Purkinje cell (primary cell): ENCODE measurements around the gene ZNF318. TPM values are rescaled to one million over a fixed set of nuclear protein-coding genes. Genes with fewer than 3 reads are reported as not detected.

Experiments used
- polyA plus RNA-seq: library from polyadenylated mRNA; unstranded; fragments of >200 nt; fragmentation: Nextera tagmentation; gene quantifications from 2 replicates; pipeline ENCODE4 v1.2.1, GENCODE V29; 2014

ZNF318 gene, protein sequence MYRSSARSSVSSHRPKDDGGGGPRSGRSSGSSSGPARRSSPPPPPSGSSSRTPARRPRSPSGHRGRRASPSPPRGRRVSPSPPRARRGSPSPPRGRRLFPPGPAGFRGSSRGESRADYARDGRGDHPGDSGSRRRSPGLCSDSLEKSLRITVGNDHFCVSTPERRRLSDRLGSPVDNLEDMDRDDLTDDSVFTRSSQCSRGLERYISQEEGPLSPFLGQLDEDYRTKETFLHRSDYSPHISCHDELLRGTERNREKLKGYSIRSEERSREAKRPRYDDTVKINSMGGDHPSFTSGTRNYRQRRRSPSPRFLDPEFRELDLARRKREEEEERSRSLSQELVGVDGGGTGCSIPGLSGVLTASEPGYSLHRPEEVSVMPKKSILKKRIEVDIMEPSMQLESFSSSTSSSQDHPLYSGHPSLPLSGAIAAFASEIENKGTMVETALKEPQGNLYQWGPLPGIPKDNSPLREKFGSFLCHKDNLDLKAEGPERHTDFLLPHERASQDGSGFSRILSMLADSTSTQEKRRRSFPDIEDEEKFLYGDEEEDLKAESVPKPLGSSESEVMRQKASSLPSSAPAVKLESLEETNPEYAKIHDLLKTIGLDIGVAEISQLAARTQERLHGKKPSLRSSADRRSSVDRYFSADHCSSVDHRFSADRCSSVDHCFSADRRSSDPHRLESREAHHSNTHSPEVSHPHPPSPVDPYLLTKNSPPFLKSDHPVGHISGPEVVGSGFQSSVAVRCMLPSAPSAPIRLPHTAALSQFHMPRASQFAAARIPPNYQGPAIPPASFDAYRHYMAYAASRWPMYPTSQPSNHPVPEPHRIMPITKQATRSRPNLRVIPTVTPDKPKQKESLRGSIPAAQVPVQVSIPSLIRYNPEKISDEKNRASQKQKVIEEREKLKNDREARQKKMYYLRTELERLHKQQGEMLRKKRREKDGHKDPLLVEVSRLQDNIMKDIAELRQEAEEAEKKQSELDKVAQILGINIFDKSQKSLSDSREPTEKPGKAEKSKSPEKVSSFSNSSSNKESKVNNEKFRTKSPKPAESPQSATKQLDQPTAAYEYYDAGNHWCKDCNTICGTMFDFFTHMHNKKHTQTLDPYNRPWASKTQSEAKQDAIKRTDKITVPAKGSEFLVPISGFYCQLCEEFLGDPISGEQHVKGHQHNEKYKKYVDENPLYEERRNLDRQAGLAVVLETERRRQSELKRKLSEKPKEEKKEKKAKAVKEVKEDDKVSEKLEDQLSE (N-terminal part only)
- polyA plus RNA-seq = 7.5 and 12.4 TPM in 2 replicates

DNA sequence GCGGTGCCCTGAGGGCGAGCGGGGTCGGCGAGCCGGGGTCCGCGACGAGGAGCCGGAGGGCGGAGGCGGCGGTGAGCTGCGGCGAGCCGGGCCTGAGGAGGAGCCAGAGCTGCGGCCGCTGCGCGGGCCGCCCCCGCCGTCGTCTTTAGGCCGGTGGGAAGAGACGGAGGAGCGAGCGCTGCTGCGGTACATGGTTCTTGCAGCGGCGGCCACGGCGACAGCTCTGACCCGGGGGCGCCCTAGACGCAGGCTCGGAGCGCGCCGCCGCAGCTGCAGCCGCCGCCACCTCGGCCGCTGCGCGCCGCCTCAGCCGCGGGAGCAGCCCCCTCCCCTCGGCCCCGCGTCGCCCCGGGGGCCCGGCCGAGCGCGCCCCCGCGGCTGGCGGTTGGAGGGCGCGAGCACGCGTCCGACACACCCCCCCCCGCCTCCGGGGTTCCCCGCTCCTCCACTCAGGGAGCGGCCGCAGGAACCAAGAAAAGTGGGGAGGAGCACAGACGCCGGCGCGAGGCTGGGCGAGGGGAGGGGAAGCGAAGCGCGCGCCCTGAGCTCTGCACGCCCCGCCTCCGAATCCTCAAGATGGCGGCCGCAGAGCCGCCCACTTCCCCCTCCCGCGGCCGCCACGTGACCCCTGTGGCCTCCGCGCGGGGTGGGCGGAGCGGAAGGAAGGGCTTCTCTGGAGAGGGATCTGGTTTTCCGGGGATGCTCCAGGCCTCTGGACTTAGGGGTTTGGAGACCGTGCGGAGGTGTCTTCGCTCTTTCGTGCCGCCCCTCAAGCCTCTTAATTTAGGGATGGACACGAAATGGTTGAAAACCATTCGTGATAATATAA, at the start of gene ZNF318:
Gene ZNF318 (minus strand): TSS at position 474 of the 829 bp plus-strand sequence. CDS start 282 bp downstream, at position 192.

DNA sequence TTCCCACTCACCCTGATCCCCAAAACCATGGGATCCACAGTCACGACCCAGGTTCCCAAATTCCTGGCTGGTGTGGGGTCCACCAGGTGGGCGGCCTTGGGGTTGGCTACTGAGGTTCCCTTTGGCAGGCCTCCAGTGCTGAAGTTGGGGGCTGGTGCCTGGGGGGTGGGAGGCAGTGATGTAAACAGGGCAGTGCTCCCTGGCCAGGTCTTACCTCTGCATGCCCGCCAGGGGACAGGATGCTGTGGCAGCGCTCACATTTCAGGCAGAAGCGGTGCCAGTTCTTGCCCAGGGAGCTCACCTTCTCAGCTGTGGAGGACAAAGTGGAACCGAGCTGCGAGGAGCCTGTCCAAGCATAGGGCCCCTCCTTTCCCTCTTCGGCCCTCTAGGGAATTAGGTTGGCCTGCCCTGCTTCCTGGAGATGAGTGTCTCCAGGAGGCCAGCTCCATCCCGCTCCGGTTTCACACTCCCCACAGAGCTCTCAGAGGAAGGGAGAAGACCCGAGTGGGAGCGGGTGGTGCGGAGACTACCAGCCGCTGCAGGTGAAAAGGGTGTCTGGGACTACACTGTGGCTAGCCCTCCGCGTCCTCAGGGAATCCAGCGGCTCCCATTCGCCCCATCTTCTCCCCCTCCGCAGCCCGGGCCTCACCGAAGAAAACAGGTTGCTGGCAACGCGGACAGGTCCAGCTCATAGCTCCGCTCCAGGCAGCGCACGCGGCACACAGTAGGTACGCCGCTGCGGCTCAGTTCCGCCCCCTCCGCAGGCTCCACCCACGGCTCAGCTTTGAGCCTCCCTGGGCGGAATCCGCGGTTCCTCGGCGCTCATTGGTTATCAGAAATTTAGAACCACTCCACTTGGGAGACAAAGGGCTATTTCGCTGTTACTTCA, 61.1 kb downstream of the ZNF318 start, which contains the start of gene CRIP3:
Gene CRIP3 (minus strand): TSS at position 726 of the 889 bp plus-strand sequence. CDS start 34 bp downstream, at position 692.

DNA sequence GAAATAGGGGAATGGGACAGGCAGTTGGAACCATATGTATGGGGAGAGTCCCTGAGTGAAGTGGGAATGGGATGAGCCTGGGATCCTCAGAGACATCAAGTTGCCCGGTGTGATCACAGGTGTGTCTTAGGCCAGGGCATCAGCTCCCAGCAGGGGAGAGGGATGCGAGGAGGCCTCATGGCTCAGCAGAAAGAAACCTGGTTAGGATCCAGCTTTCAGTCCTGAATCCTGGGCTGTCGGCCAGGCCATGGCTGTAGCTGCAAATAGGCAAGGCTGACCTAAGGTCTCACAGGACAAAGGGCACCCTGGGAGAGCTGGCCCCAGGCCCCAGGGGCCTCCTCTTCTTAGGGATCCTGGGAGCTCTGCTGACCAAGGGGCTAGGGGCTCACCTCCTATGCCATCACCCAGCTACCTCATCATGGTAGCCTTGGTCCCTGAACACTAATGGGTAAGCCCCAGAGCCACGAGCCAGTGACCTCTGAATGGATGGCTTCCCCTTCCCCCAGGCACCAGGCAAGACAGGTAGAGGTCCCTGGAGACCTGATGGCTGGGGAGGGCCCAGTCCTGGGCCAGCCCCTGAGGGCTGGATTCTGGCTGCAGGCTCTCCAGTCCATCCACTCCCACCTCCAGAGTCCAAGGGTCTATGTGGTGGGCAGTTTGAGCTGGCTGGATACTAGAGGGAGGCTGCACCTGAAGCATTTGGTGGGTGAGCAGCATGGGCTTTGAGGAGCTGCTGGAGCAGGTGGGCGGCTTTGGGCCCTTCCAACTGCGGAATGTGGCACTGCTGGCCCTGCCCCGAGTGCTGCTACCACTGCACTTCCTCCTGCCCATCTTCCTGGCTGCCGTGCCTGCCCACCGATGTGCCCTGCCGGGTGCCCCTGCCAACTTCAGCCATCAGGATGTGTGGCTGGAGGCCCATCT, 71.5 kb downstream of the ZNF318 start, which contains the start of gene SLC22A7:
Gene SLC22A7 (plus strand): TSS at position 617 of the 921 bp plus-strand sequence. CDS start 99 bp downstream, at position 716.

Other genes with a start within 250 kb of the ZNF318 start
- 0.74 and 0.99 TPM in 2 replicates for gene SRF, start 198.4 kb downstream of the ZNF318 start, polyA plus RNA-seq
- 2.7 and 5.5 TPM in 2 replicates for gene CUL9, start 187.5 kb downstream of the ZNF318 start, polyA plus RNA-seq
- 8.7 and 9.2 TPM in 2 replicates for gene DNPH1, start 140.2 kb downstream of the ZNF318 start, polyA plus RNA-seq
- 0.62 and 0.66 TPM in 2 replicates for gene TTBK1, start 126.2 kb downstream of the ZNF318 start, polyA plus RNA-seq
- 0.63 TPM in 1 of 2 replicates, not detected in the other for gene SLC22A7, start 71.4 kb downstream of the ZNF318 start, polyA plus RNA-seq
- gene CRIP3, start 60.8 kb downstream of the ZNF318 start, polyA plus RNA-seq = 1.6 and 2.4 TPM in 2 replicates
- 3.1 and 6.2 TPM in 2 replicates for gene ABCC10, start 57.9 kb upstream of the ZNF318 start, polyA plus RNA-seq
- gene DLK2, start 85.9 kb upstream of the ZNF318 start, polyA plus RNA-seq = 11.0 and 15.0 TPM in 2 replicates
- gene TJAP1, start 107.9 kb upstream of the ZNF318 start, polyA plus RNA-seq = 0.15 and 0.55 TPM in 2 replicates
- gene LRRC73, start 140.7 kb upstream of the ZNF318 start, polyA plus RNA-seq = 6.4 and 8.7 TPM in 2 replicates
- gene YIPF3, start 147.3 kb upstream of the ZNF318 start, polyA plus RNA-seq = 79.4 and 125 TPM in 2 replicates
- 37.8 and 45.0 TPM in 2 replicates for gene POLR1C, start 147.4 kb upstream of the ZNF318 start, polyA plus RNA-seq
- 12.3 and 13.2 TPM in 2 replicates for gene XPO5, start 206.4 kb upstream of the ZNF318 start, polyA plus RNA-seq
- 0.32 and 1.6 TPM in 2 replicates for gene POLH, start 206.5 kb upstream of the ZNF318 start, polyA plus RNA-seq